Hepatocyte (in vitro differentiated cells): ENCODE results near the gene TAOK3.

ENCODE experiments used
- CTCF ChIP-seq: fragments of 200-600 bp; sonication (generic); IDR thresholded peaks from 2 replicates; pipeline ENCODE4 v1.5.1; 2016; ENCODE audit warnings: antibody characterized with exemption, mild to moderate bottlenecking; ENCODE audit not compliant: poor library complexity
- EZH2 ChIP-seq: fragments of 200-600 bp; sonication (generic); IDR thresholded peaks from 2 replicates; pipeline ENCODE4 v1.6.1; 2016; ENCODE audit warnings: antibody characterized with exemption, mild to moderate bottlenecking, borderline replicate concordance
- EZH2phosphoT487 ChIP-seq: fragments of 200-600 bp; sonication (generic); IDR thresholded peaks from one replicate; pipeline ENCODE4 v1.6.1; 2018; ENCODE audit warnings: antibody characterized with exemption, mild to moderate bottlenecking, low read depth, moderate library complexity; ENCODE audit not compliant: unreplicated experiment, severe bottlenecking

- no peak for TF ChIP-seq CTCF
- TF ChIP-seq EZH2phosphoT487 = no peak
- no peak for TF ChIP-seq EZH2
Observed at GRCh38 chr12:118237052-118237665, 135.5 kb downstream of the TAOK3 start.
